Measurements from ENCODE around the gene CCDC93. TPM values are rescaled to one million over a fixed set of nuclear protein-coding genes. Genes with fewer than 3 reads are reported as not detected.

The CCDC93 gene
- total and polyA plus RNA-seq, 10 of the 15 experiments (the other 5 are each of a cell fraction or from before 2014, with no cell fraction given): 3.6 to 27.2 (median 13.5) TPM

GRCh38 chr2:117981810-117982209, 32.1 kb downstream of the CCDC93 start (continued):
- TF ChIP-seq E2F8 (IDR thresholded peaks at IDR 0.05; ENCODE audit: low read depth, partially characterized antibody): no peak
- no peak for TF ChIP-seq POLR2AphosphoS2 (IDR thresholded peaks at IDR 0.05; ENCODE audit: low read depth, low read length)
- no peak for TF ChIP-seq NFIC (IDR thresholded peaks at IDR 0.05; ENCODE audit: low read depth, low read length)
- no peak for TF ChIP-seq ZNF622 (IDR thresholded peaks at IDR 0.05)
- TF ChIP-seq RCOR1 (conservative IDR thresholded peaks at IDR 0.05; ENCODE audit: low read depth, low read length): no peak

- SMC1A ChIA-PET (ENCODE audit: uncharacterized antibody, unreplicated experiment): interaction anchor here (0.9 to 1.5 kb wide), 2 partner anchors 9 to 66 kb away, joined by 3 read pairs; no protein-coding TSS in a partner anchor
- Histone ChIP-seq H3K27me3 (replicated peaks in 1 of 2; ENCODE audit: control insufficient read depth in 2 of 2, insufficient read depth in 2 of 2, low read length in 1 of 2) (no peaks in the 10 kb centered on the region), H3K9me3 (replicated peaks; ENCODE audit: control insufficient read depth, insufficient read depth, low read length) (no peaks in the 10 kb centered on the region), H3K4me3 (no peak overlapping the region), H2AFZ (ENCODE audit: control insufficient read depth, low read depth, low read length) (no peak overlapping the region), H3K9ac (ENCODE audit: control insufficient read depth, insufficient read depth, low read length) (no peak overlapping the region), H3K79me2 (ENCODE audit: control insufficient read depth, insufficient read depth, low read length) (no peaks in the 10 kb centered on the region), H3K27ac (ENCODE audit: control insufficient read depth, insufficient read depth) (no peak overlapping the region), H3K4me2 (ENCODE audit: control insufficient read depth, insufficient read depth) (no peak overlapping the region), H3K4me1 (ENCODE audit: control insufficient read depth, insufficient read depth, low read length) (no peaks in the 10 kb centered on the region), H4K20me1 (ENCODE audit: control insufficient read depth, insufficient read depth) (no peaks in the 10 kb centered on the region), H3K36me3 (ENCODE audit: control insufficient read depth in 2 of 2, insufficient read depth in 2 of 2, low read length in 1 of 2) (peaks cover 0 to 14% of the 10 kb centered on the region in 2 experiments)
- intact Hi-C loops (cut with micrococcal nuclease; ENCODE audit: unreplicated experiment): no loop called here
- FAIRE-seq (no peak), DNase-seq (ENCODE audit: low read depth, low spot score) (no peak), ATAC-seq (no peak)
- no peak for TF ChIP-seq RBBP5 (conservative IDR thresholded peaks at IDR 0.05)
- in situ Hi-C loops (cut with MboI): no loop called here
- RAD21 ChIA-PET (ENCODE audit: unreplicated experiment): interaction anchor here (0.6 kb wide), 1 partner anchor 155 kb away, joined by 4 read pairs; no protein-coding TSS in a partner anchor
- BruUV-seq (replicated peaks): no TSS peak
- 96% methylated on average over 5 of the region's 5 CpGs for WGBS (ENCODE audit: insufficient coverage, insufficient replicate concordance, low lambda C conversion rate, missing lambda C conversion rate)
- CTCF ChIA-PET: interaction anchor here (1.2 to 1.5 kb wide), 2 partner anchors 22 to 24 kb away, joined by 4 to 8 read pairs; no protein-coding TSS in a partner anchor
- POLR2A ChIA-PET: no interaction called here
Measured at GRCh38 chr2:117980783-117981676, 32.8 kb downstream of the CCDC93 start.

Data from GM12878 (cell line).